ENCODE data around the gene ARHGAP35. TPM values are rescaled to one million over a fixed set of nuclear protein-coding genes. Genes with fewer than 3 reads are reported as not detected.

The ARHGAP35 gene
- total RNA-seq, 3 donors from 2014 or later: 44.8 to 61.9 (median 60.3) TPM

GRCh38 chr19:46845959-46846459 lies 14.8 kb upstream of the ARHGAP35 start:
- H3K36me3 ChIP-seq: no peaks in the 10 kb centered on the region
- no peak for DNase-seq (ENCODE audit: low spot score in 2 of 2)
- H3K4me1 ChIP-seq: peaks cover 0 to 5% of the 10 kb centered on the region in 2 donors
- TF ChIP-seq POLR2A (IDR thresholded peaks at IDR 0.05): no peak
- no peak for TF ChIP-seq POLR2AphosphoS5 (IDR thresholded peaks at IDR 0.05)
- TF ChIP-seq CTCF (IDR thresholded peaks at IDR 0.05): no peak
- H3K9me3 ChIP-seq: no peaks in the 10 kb centered on the region
- H3K4me3 ChIP-seq: no peak overlapping the region
- no peaks in the 10 kb centered on the region for H3K27me3 ChIP-seq
- intact Hi-C loops (cut with DNase I; ENCODE audit: low total_unique reads): loop anchor here (1.0 kb wide), 1 partner anchor 99 kb away; no protein-coding TSS in a partner anchor
- H3K27ac ChIP-seq: no peak overlapping the region

GRCh38 chr19:46847528-46847927 lies 13.3 kb upstream of the ARHGAP35 start:
- TF ChIP-seq CTCF (IDR thresholded peaks at IDR 0.05) (no peak), POLR2AphosphoS5 (IDR thresholded peaks at IDR 0.05) (no peak), POLR2A (IDR thresholded peaks at IDR 0.05) (no peak)
- H3K4me1 ChIP-seq: peaks cover 0 to 5% of the 10 kb centered on the region in 2 donors
- no peak overlapping the region for H3K4me3 ChIP-seq
- no peaks in the 10 kb centered on the region for H3K27me3 ChIP-seq
- DNase-seq (ENCODE audit: low spot score in 2 of 2): no peak
- H3K27ac ChIP-seq: no peak overlapping the region
- H3K36me3 ChIP-seq: no peaks in the 10 kb centered on the region
- no peaks in the 10 kb centered on the region for H3K9me3 ChIP-seq
- intact Hi-C loops (cut with DNase I; ENCODE audit: low total_unique reads): no loop called here

- DNase-seq (ENCODE audit: low spot score in 2 of 2): no peak
Measured at GRCh38 chr19:46848389-46848788, 12.4 kb upstream of the ARHGAP35 start.

GRCh38 chr19:46849610-46850009 lies 11.2 kb upstream of the ARHGAP35 start:
- peak overlapping the region; percentile 84 to 91 (median 86) for H3K4me3 ChIP-seq

More at GRCh38 chr19:46848389-46848788, 12.4 kb upstream of the ARHGAP35 start:
- H3K27me3 ChIP-seq: no peaks in the 10 kb centered on the region
- no peaks in the 10 kb centered on the region for H3K9me3 ChIP-seq
- H3K4me3 ChIP-seq: no peak overlapping the region
- intact Hi-C loops (cut with DNase I; ENCODE audit: low total_unique reads): no loop called here
- H3K36me3 ChIP-seq: no peaks in the 10 kb centered on the region
- H3K4me1 ChIP-seq: peaks cover 0 to 5% of the 10 kb centered on the region in 2 donors
- H3K27ac ChIP-seq: no peak overlapping the region
- TF ChIP-seq POLR2A (IDR thresholded peaks at IDR 0.05) (no peak), CTCF (IDR thresholded peaks at IDR 0.05) (no peak), POLR2AphosphoS5 (IDR thresholded peaks at IDR 0.05) (no peak)

More at GRCh38 chr19:46849610-46850009, 11.2 kb upstream of the ARHGAP35 start:
- Histone ChIP-seq H3K27me3 (no peaks in the 10 kb centered on the region), H3K4me1 (peaks cover 0 to 5% of the 10 kb centered on the region in 2 donors), H3K27ac (peak overlapping the region; percentile 91 to 94), H3K9me3 (no peaks in the 10 kb centered on the region), H3K36me3 (no peaks in the 10 kb centered on the region)
- TF ChIP-seq POLR2A (IDR thresholded peaks at IDR 0.05) (no peak), CTCF (IDR thresholded peaks at IDR 0.05) (no peak), POLR2AphosphoS5 (IDR thresholded peaks at IDR 0.05) (no peak)
- intact Hi-C loops (cut with DNase I; ENCODE audit: low total_unique reads): no loop called here
- peak in 1 of 2 donors; percentile 30 for DNase-seq (ENCODE audit: low spot score in 2 of 2)
